TTC549 (cell line): Measurements from ENCODE around the gene TNFRSF12A.

ENCODE experiments used
- FAIRE-seq: peaks from 2 replicates; lab custom pipeline; 2012; peaks lifted over from hg19 to GRCh38; lab: Jason Lieb, UNC

TNFRSF12A gene

DNA sequence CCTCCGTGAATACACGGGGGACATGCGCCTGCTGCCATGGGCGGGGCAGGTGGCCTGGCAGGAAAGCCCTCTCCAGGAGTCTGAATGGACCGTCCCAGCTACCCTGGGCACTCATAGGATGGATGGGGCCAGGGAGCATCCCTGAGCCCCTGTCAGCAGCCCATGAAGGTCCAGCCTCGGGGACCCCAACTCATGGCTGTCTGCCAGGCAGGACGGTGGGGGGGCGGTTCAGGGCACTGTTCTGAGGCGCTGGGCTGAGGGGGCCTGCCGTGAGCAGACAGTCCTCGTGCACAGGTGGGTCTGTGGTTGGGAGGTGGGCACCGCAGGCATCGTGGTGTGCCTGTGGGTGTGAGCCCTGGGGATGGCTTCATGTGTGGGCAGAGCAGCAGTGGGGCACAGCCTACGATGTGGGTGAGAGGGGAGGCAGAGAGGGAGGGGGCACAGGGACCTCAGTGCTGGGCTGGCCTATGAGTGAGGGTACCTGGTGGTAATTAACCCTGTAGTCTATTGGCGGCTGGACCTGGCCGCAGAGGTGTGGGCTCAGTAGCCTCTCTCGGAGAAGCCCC, 33.5 kb upstream of the TNFRSF12A start:
- no peak for FAIRE-seq

- no peak for FAIRE-seq
Measured at GRCh38 chr16:2987286-2987685, 32.9 kb upstream of the TNFRSF12A start.

- no peak for FAIRE-seq
Measured at GRCh38 chr16:2987833-2988232, 32.3 kb upstream of the TNFRSF12A start.

DNA sequence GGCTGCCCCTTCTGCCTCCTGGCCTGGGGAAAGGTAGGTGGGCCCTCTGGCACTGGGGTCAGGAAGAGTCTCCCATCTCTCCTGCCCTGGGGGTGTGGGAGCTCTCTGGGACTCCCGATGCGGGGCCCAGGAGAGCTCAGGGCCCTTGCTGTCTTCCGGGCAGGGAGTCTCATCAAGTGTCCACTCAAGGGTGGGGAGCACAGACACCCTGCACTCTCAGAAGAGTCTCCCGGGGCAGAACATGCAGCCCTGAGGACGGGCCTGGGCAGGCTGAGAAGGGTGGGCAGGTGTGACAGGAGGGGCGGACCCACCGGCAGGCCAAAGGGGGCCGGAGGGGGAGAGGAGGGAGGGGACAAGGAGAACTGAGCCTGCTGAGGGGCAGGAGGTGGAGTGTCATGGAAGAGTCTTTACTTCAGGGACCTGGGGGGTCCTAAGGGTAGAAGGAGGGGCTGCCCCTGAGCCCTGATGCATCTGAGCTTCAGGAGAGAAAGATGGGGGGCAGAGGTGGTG, 31.5 kb upstream of the TNFRSF12A start:
- no peak for FAIRE-seq

DNA sequence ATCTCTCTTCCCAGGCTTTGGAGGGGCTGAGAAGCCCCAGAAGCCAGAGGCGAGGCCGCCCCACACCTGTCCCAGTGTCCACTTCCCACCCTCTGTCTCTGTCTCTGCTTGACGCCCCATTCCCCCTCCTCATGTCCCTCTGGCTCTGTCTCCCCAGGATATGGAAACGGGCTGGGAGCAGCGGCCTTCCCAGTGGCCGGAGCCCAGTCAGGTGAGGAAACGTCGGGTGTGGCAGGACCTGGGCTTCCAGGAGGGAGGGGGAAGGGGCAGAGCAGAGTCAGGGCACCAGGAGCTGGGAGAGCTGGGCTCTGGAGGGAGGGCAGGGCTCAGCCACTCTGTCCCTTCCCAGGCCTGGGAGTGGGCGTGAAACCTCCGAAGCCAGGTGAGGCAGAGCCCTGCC, 29.3 kb upstream of the TNFRSF12A start:
- no peak for FAIRE-seq

GRCh38 chr16:2991566-2992261, 28.5 kb upstream of the TNFRSF12A start:
- FAIRE-seq, result no peak

- no peak for FAIRE-seq
Measured at GRCh38 chr16:2992383-2993081, 27.6 kb upstream of the TNFRSF12A start.

DNA sequence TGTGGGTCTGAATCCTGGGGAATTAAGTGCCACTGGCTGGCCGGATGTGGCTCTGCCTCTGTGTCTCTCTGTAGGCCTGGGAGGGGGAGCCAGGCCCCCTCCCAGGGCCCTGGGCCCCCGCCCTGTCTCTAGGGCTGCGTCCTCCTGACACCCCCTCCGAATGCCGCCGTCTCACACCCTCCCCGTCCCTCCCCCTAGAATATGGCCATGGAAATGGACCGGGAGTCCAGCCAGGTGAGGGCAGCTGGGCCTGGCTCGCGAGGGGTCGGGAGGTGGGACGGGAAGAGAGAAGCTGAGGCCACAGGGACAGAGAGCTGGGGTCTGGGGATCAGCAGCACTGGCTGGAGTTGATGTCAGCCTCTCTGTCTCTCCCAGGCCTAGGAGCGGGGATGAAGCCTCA, 23.9 kb upstream of the TNFRSF12A start:
- no peak for FAIRE-seq

DNA sequence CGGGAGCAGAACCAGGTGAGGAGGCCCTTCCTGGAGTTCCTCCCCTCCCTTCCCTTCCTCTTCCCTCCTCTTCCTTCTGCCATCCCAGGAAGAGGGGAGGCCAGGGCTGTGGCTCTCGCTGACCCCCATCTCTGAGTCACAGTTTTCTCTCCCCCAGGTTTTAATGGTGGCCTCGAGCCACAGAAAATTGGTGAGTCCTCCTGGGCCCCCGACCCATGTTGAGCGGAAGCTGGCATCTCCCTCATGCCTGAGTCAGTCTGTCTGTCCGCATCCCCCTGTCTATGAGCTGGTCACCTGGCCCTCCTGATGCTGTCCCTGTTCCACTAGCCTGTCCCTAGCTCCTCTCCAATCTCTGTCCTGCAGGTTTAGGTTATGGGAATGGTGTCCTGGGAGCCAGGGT, 20.2 kb upstream of the TNFRSF12A start:
- no peak for FAIRE-seq

GRCh38 chr16:3000540-3000939, 19.6 kb upstream of the TNFRSF12A start:
- FAIRE-seq, result no peak

GRCh38 chr16:3001316-3001715, 18.9 kb upstream of the TNFRSF12A start:
- FAIRE-seq, result no peak

DNA sequence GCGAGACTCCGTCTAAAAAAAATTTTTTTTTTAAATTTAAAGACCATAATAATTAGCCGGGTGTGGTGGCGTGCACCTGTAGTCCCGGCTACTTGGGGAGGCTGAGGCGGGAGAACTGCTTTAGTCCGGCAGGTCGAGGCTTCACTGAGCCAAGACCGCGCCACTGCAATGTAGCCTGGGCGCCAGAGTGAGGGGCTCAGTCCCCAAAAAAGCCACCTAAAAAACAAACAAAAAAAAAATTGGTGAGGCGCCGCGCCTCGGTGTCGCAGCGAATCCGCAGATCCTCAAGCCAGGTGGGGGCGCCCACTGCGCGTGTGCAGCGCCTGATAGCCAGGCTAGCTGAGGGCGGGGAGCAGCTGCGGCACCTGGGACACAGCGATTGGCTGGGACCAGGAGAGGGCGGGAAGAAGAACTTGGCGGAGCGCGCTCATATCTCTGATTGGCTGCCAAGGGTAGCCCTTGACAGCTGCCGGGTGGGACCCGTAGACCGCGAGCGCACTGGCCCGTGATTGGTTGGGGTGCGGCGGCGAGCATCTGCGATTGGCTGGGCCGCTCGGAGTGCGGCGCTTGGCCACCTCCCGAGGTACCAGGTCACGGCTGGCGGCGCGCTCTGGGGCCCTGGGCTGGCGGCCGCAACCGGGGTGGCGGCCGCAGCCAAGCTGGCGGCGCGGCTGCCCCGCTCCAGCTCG, 16.4 kb upstream of the TNFRSF12A start:
- FAIRE-seq, result peak; percentile 90

GRCh38 chr16:3004319-3004718, 15.8 kb upstream of the TNFRSF12A start:
- no peak for FAIRE-seq

DNA sequence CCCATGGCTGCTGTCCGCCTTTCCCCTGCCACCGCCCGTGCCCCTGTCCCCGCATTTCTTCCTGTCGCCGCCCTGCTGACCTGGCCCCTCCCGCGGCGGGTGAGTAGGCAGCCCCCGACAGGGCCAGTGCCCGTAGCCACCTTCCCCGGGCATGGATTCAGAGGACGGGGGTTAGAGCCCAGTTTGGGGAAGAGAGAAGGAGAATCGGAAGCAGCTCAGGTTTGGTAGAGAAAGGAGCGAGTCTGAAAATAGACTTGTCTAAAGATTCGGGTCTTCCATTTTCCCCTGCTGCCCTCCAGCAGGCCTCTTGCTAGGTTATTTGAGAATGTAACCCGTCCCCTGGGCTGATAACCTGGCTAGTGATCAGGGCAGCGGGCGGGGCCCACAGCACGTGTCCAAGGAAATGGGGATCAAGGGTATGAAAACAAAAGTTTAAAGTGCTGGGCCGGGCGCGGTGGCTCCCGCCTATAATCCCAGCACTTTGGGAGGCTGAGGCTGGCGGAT, 15.3 kb upstream of the TNFRSF12A start:
- no peak for FAIRE-seq

- no peak for FAIRE-seq
Measured at GRCh38 chr16:3007059-3007956, 12.9 kb upstream of the TNFRSF12A start.

DNA sequence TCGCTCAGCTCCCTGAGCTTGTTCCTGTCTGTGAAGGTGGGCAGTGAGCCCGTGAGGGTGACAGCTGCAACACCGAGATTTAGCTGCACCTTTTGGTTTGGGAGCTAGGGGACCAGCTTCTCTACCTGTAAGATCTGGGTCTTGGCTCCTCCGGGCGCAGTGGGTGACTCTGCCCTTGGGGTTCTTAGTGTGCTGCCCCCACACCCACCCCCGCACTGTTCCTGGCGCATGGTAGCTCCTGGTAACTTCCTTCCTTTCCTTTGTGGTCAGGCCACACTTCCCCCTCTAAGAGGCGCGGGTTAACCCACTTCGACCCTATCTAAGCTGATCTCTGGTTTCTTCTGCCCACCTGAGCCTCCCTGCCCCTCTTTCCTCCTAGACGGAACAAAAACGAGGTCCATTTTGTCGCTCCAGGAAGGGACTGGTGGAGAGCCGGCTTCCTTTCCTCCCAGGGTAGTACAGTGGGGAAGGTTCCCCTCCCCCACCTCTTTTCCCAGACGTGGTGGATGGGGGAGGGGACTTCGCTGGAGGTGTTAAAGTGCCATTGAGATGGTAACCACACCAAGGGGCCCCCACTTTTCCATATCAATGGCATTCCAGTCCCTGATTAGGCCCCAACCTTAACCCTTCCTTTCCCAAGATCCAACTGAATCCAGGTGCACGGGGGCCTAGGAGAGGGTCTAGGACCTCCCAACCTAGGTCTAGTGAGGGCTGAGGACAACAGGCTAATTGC, 12.0 kb upstream of the TNFRSF12A start:
- FAIRE-seq, result no peak

DNA sequence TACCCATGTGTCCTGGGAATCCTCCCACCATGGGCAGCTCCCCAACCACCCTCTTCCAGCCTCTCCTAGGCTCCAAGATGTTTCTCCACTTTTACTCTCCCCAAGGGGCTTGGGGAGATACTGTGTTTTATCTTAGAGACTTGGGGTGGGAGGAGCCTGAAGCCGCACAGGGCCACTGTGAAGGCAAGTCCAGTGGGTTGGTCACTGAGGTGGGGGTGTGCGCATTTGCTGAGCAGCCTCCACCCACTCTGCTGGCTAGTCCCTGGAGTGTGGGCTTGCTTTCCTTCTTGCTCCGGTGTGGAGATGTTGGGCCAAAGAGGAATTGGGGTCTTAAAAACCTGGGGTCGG, 11.5 kb upstream of the TNFRSF12A start:
- FAIRE-seq, result no peak

- no peak for FAIRE-seq
Measured at GRCh38 chr16:3009568-3010390, 10.4 kb upstream of the TNFRSF12A start.

DNA sequence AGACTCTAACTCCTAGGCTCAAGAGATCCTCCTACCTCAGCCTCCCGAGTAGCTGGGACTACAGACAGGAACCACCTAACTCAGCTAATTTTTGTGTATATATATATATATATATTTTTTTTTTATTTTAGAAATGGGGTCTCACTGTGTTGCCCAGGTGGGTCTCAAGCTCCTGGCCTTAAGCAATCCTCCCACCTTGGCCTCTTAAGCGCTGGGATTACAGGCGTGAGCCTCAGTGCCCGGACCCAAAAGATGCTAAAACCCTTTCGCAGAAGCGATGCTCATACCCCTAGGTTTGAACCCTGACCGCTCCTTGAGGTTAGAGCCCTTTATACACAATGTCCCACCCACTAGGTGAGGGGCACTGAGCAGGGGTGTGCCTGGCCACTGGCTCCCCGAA, 9.7 kb upstream of the TNFRSF12A start:
- FAIRE-seq, result no peak

GRCh38 chr16:3012246-3012645, 7.9 kb upstream of the TNFRSF12A start:
- FAIRE-seq, result no peak
